Measurements from ENCODE around the gene CSRP3. TPM values are rescaled to one million over a fixed set of nuclear protein-coding genes. Genes with fewer than 3 reads are reported as not detected.

Gene CSRP3
- total and polyA plus RNA-seq, 9 of the 15 experiments (the other 6 are each of a cell fraction or from before 2014, with no cell fraction given): 0.14 TPM; not detected in 8

GRCh38 chr11:19183646-19184045 is 18.1 kb downstream of the CSRP3 start (continued):
- TF ChIP-seq, protein P1, sequence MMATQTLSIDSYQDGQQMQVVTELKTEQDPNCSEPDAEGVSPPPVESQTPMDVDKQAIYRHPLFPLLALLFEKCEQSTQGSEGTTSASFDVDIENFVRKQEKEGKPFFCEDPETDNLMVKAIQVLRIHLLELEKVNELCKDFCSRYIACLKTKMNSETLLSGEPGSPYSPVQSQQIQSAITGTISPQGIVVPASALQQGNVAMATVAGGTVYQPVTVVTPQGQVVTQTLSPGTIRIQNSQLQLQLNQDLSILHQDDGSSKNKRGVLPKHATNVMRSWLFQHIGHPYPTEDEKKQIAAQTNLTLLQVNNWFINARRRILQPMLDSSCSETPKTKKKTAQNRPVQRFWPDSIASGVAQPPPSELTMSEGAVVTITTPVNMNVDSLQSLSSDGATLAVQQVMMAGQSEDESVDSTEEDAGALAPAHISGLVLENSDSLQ (IDR thresholded peaks at IDR 0.05): no peak
- no peak for TF ChIP-seq EHMT2 (IDR thresholded peaks at IDR 0.05)
- no peak for TF ChIP-seq KDM4B (IDR thresholded peaks at IDR 0.05; ENCODE audit: borderline replicate concordance in 2 of 2, low read depth in 1 of 2)
- TF ChIP-seq ZNF766 (CRISPR knock-in tag; conservative IDR thresholded peaks at IDR 0.05): peak; percentile 66; the same call in 1 of the 2 replicates
- no peak for TF ChIP-seq SMAD4 (CRISPR knock-in tag; conservative IDR thresholded peaks at IDR 0.05)
- 0 out of 2 replicates have a peak, but pooled peaks have one; percentile 24 for TF ChIP-seq FOSL1 (tag; conservative IDR thresholded peaks at IDR 0.05)
- TF ChIP-seq MCM2 (IDR thresholded peaks at IDR 0.05; ENCODE audit: low read depth): no peak
- TF ChIP-seq ZNF41 (CRISPR knock-in tag; conservative IDR thresholded peaks at IDR 0.05): no peak
- TF ChIP-seq SIN3B (IDR thresholded peaks at IDR 0.05; ENCODE audit: low read depth): no peak
- no peak for TF ChIP-seq ZNF589 (CRISPR knock-in tag; IDR thresholded peaks at IDR 0.05; ENCODE audit: low read depth)
- no peak for TF ChIP-seq ARNT (IDR thresholded peaks at IDR 0.05)
- TF ChIP-seq USF2 (CRISPR knock-in tag; IDR thresholded peaks at IDR 0.05): no peak
